Omental fat pad (tissue), 4 donors: ENCODE data around the gene TEX101. TPM values are rescaled to one million over a fixed set of nuclear protein-coding genes. Genes with fewer than 3 reads are reported as not detected.
A peak's percentile ranks its signal among the peaks of the same experiment; 100 is the strongest.

Source experiments
- ATAC-seq: fragments of 150-250 bp; one replicate; pipeline ENCODE4 v1.9.1; 2016; ENCODE audit warnings: mild to moderate bottlenecking, moderate library complexity; ENCODE audit not compliant: low FRiP score
- DNase-seq: peaks from one replicate; pipeline ENCODE4 v3.0.0-alpha.2; 2019; ENCODE audit warnings: low spot score
- CTCF ChIP-seq, 3 donors: fragments of 450-650 bp; IDR thresholded peaks; one replicate each; pipeline ENCODE4 v1.5.1; 2016 to 2017; ENCODE audit warnings: antibody characterized with exemption in 3 of 3, mild to moderate bottlenecking in 3 of 3, moderate library complexity in 2 of 3
- total RNA-seq, 4 donors: library from RNA; depleted of rRNA; stranded (reverse); fragments of >200 nt; gene quantifications; one replicate each; pipeline ENCODE4 v1.1.0, GENCODE V29; 2016

TEX101 gene
- total RNA-seq, 4 donors from 2014 or later = not detected

GRCh38 chr19:43464134-43464775 is 49.6 kb downstream of the TEX101 start:
- TF ChIP-seq CTCF (IDR thresholded peaks at IDR 0.05) = no peak
- DNase-seq (peak; percentile 67), ATAC-seq (peak; percentile 75)

GRCh38 chr19:43465468-43466120 is 50.9 kb downstream of the TEX101 start, which contains the start of gene LYPD3:
LYPD3 (minus strand) TSS chr19:43465608; CDS start chr19:43465571, 37 bp downstream.
- no peak for ATAC-seq
- no peak for DNase-seq
- no peak for TF ChIP-seq CTCF (IDR thresholded peaks at IDR 0.05)

- DNase-seq (no peak), ATAC-seq (no peak)
- no peak for TF ChIP-seq CTCF (IDR thresholded peaks at IDR 0.05)
Observed at GRCh38 chr19:43466793-43467192, 52.1 kb downstream of the TEX101 start.

- ATAC-seq (no peak), DNase-seq (no peak)
- TF ChIP-seq CTCF (IDR thresholded peaks at IDR 0.05) = no peak
Observed at GRCh38 chr19:43467276-43467675, 52.6 kb downstream of the TEX101 start.

GRCh38 chr19:43467730-43468129 is 53.0 kb downstream of the TEX101 start:
- ATAC-seq (no peak), DNase-seq (no peak)
- TF ChIP-seq CTCF (IDR thresholded peaks at IDR 0.05) = no peak

Other genes with a start within 250 kb of the TEX101 start
- gene PSG5, start 228.4 kb upstream of the TEX101 start, total RNA-seq = not detected
- not detected for gene PSG4, start 209.3 kb upstream of the TEX101 start, total RNA-seq
- not detected for gene PSG9, start 145.4 kb upstream of the TEX101 start, total RNA-seq
- 10 to 100 TPM in 1 of 4 donors, 1 to 10 TPM in 2, under 1 TPM in 1; 0.72 to 20.3 (median 3.5) TPM for gene CD177, start 61.2 kb upstream of the TEX101 start, total RNA-seq
- gene LYPD3, start 50.7 kb downstream of the TEX101 start, total RNA-seq = 10 to 100 TPM in 1 of 4 donors, 1 to 10 TPM in 1, under 1 TPM in 1, not detected in 1; 0.47 to 26.4 (median 1.9) TPM
- 1 to 10 TPM; 2.0 to 8.7 (median 3.9) TPM for gene PHLDB3, start 89.9 kb downstream of the TEX101 start, total RNA-seq
- gene ETHE1, start 112.3 kb downstream of the TEX101 start, total RNA-seq = 10 to 100 TPM; 32.4 to 52.3 (median 41.3) TPM
- under 1 TPM in 1 of 4 donors, not detected in 3; 0.47 TPM for gene ZNF575, start 118.3 kb downstream of the TEX101 start, total RNA-seq
- gene XRCC1, start 160.6 kb downstream of the TEX101 start, total RNA-seq = 10 to 100 TPM; 13.0 to 24.1 (median 15.8) TPM
- 10 to 100 TPM in 2 of 4 donors, 1 to 10 TPM in 2; 3.8 to 18.4 (median 8.6) TPM for gene PINLYP, start 160.9 kb downstream of the TEX101 start, total RNA-seq
- 10 to 100 TPM; 14.4 to 24.0 (median 17.6) TPM for gene IRGQ, start 181.2 kb downstream of the TEX101 start, total RNA-seq
- gene ZNF576, start 181.7 kb downstream of the TEX101 start, total RNA-seq = 10 to 100 TPM; 12.3 to 15.0 (median 13.3) TPM
- under 1 TPM in 3 of 4 donors, not detected in 1; 0.12 to 0.46 (median 0.38) TPM for gene SRRM5, start 197.2 kb downstream of the TEX101 start, total RNA-seq
- 10 to 100 TPM; 15.4 to 22.1 (median 16.2) TPM for gene ZNF428, start 204.7 kb downstream of the TEX101 start, total RNA-seq
- gene CADM4, start 225.0 kb downstream of the TEX101 start, total RNA-seq = 1 to 10 TPM in 3 of 4 donors, under 1 TPM in 1; 0.79 to 3.5 (median 2.5) TPM